Stomach smooth muscle (tissue), 2 donors: ENCODE measurements around the gene PTPRQ.

Source experiments
- H3K27ac ChIP-seq: one replicate; pipeline ENCODE4 v1.7.0; 2013; ENCODE audit warnings: mild to moderate bottlenecking, low read length, inconsistent platforms
- H3K27me3 ChIP-seq, 2 donors: one replicate each; pipeline ENCODE4 v1.7.0; 2013; ENCODE audit warnings: low read length in 2 of 2; ENCODE audit not compliant: insufficient read depth in 2 of 2, control insufficient read depth in 1 of 2
- H3K36me3 ChIP-seq, 2 donors: one replicate each; pipeline ENCODE4 v1.7.0; 2013; ENCODE audit warnings: low read length in 2 of 2; ENCODE audit not compliant: control insufficient read depth in 2 of 2, insufficient read depth in 2 of 2
- H3K4me1 ChIP-seq: one replicate; pipeline ENCODE4 v1.7.0; 2013; ENCODE audit warnings: low read length; ENCODE audit not compliant: control insufficient read depth, insufficient read depth
- H3K4me3 ChIP-seq, 2 donors: one replicate each; pipeline ENCODE4 v1.7.0; 2013; ENCODE audit warnings: low read length in 2 of 2
- H3K9ac ChIP-seq, 2 donors: one replicate each; pipeline ENCODE4 v1.7.0; 2013; ENCODE audit warnings: low read length in 2 of 2, mild to moderate bottlenecking in 1 of 2
- H3K9me3 ChIP-seq, 2 donors: one replicate each; pipeline ENCODE4 v1.7.0; 2013; ENCODE audit warnings: low read length in 2 of 2; ENCODE audit not compliant: control insufficient read depth in 2 of 2
- donor health status: healthy.
- donor health status: Pancreatic carcinoma.

Gene PTPRQ

GRCh38 chr12:80509781-80510556, 65.9 kb downstream of the PTPRQ start:
- H3K27ac ChIP-seq: no peak overlapping the region
- no peaks in the 10 kb centered on the region for H3K4me1 ChIP-seq
- no peaks in the 10 kb centered on the region for H3K9me3 ChIP-seq
- no peaks in the 10 kb centered on the region for H3K36me3 ChIP-seq
- H3K4me3 ChIP-seq: no peak overlapping the region
- H3K27me3 ChIP-seq: no peaks in the 10 kb centered on the region
- no peak overlapping the region for H3K9ac ChIP-seq

- Histone ChIP-seq H3K9ac (no peak overlapping the region), H3K4me1 (no peaks in the 10 kb centered on the region), H3K27ac (no peak overlapping the region), H3K9me3 (no peaks in the 10 kb centered on the region), H3K27me3 (no peaks in the 10 kb centered on the region), H3K4me3 (no peak overlapping the region), H3K36me3 (no peaks in the 10 kb centered on the region)
These were observed 68.7 kb downstream of the PTPRQ start for GRCh38 chr12:80512781-80513180.

GRCh38 chr12:80513211-80513610, 69.2 kb downstream of the PTPRQ start:
- no peaks in the 10 kb centered on the region for H3K36me3 ChIP-seq
- no peak overlapping the region for H3K4me3 ChIP-seq

GRCh38 chr12:80517655-80518054, 73.6 kb downstream of the PTPRQ start:
- H3K27me3 ChIP-seq: no peaks in the 10 kb centered on the region
- no peaks in the 10 kb centered on the region for H3K4me1 ChIP-seq
- H3K9me3 ChIP-seq: no peaks in the 10 kb centered on the region
- no peak overlapping the region for H3K4me3 ChIP-seq
- no peaks in the 10 kb centered on the region for H3K36me3 ChIP-seq
- no peak overlapping the region for H3K27ac ChIP-seq
- no peak overlapping the region for H3K9ac ChIP-seq

More at GRCh38 chr12:80513211-80513610, 69.2 kb downstream of the PTPRQ start:
- no peak overlapping the region for H3K9ac ChIP-seq
- no peaks in the 10 kb centered on the region for H3K9me3 ChIP-seq
- H3K27ac ChIP-seq: no peak overlapping the region
- H3K27me3 ChIP-seq: no peaks in the 10 kb centered on the region
- no peaks in the 10 kb centered on the region for H3K4me1 ChIP-seq

- H3K9ac ChIP-seq: no peak overlapping the region
- no peaks in the 10 kb centered on the region for H3K9me3 ChIP-seq
- H3K27me3 ChIP-seq: no peaks in the 10 kb centered on the region
- no peaks in the 10 kb centered on the region for H3K4me1 ChIP-seq
- H3K4me3 ChIP-seq: no peak overlapping the region
- no peaks in the 10 kb centered on the region for H3K36me3 ChIP-seq
- no peak overlapping the region for H3K27ac ChIP-seq
These were observed 87.6 kb downstream of the PTPRQ start for GRCh38 chr12:80531646-80532045.

GRCh38 chr12:80539029-80539428, 95.0 kb downstream of the PTPRQ start:
- no peak overlapping the region for H3K9ac ChIP-seq
- H3K36me3 ChIP-seq: no peaks in the 10 kb centered on the region

GRCh38 chr12:80549298-80549697, 105.3 kb downstream of the PTPRQ start:
- Histone ChIP-seq H3K27me3 (no peaks in the 10 kb centered on the region), H3K4me3 (no peak overlapping the region), H3K9ac (no peak overlapping the region), H3K4me1 (no peaks in the 10 kb centered on the region), H3K27ac (no peak overlapping the region), H3K36me3 (no peaks in the 10 kb centered on the region), H3K9me3 (no peaks in the 10 kb centered on the region)

More at GRCh38 chr12:80539029-80539428, 95.0 kb downstream of the PTPRQ start:
- Histone ChIP-seq H3K4me3 (no peak overlapping the region), H3K27me3 (no peaks in the 10 kb centered on the region), H3K27ac (no peak overlapping the region), H3K4me1 (no peaks in the 10 kb centered on the region), H3K9me3 (no peaks in the 10 kb centered on the region)

GRCh38 chr12:80551897-80552296, 107.9 kb downstream of the PTPRQ start:
- no peak overlapping the region for H3K9ac ChIP-seq
- H3K27ac ChIP-seq: no peak overlapping the region
- no peaks in the 10 kb centered on the region for H3K36me3 ChIP-seq
- H3K9me3 ChIP-seq: no peaks in the 10 kb centered on the region
- H3K4me3 ChIP-seq: no peak overlapping the region
- H3K27me3 ChIP-seq: no peaks in the 10 kb centered on the region
- no peaks in the 10 kb centered on the region for H3K4me1 ChIP-seq

- no peak overlapping the region for H3K9ac ChIP-seq
- no peaks in the 10 kb centered on the region for H3K9me3 ChIP-seq
- H3K4me1 ChIP-seq: no peaks in the 10 kb centered on the region
- H3K27ac ChIP-seq: no peak overlapping the region
- H3K36me3 ChIP-seq: no peaks in the 10 kb centered on the region
- H3K4me3 ChIP-seq: no peak overlapping the region
- H3K27me3 ChIP-seq: no peaks in the 10 kb centered on the region
These were observed 109.3 kb downstream of the PTPRQ start for GRCh38 chr12:80553316-80553715.

- H3K27me3 ChIP-seq: no peaks in the 10 kb centered on the region
- no peaks in the 10 kb centered on the region for H3K9me3 ChIP-seq
- H3K9ac ChIP-seq: no peak overlapping the region
- H3K27ac ChIP-seq: no peak overlapping the region
- no peaks in the 10 kb centered on the region for H3K4me1 ChIP-seq
- H3K36me3 ChIP-seq: no peaks in the 10 kb centered on the region
- no peak overlapping the region for H3K4me3 ChIP-seq
These were observed 112.5 kb downstream of the PTPRQ start for GRCh38 chr12:80556566-80556965.

- H3K27ac ChIP-seq: no peak overlapping the region
- H3K9ac ChIP-seq: no peak overlapping the region
- H3K27me3 ChIP-seq: no peaks in the 10 kb centered on the region
- H3K9me3 ChIP-seq: no peaks in the 10 kb centered on the region
- H3K36me3 ChIP-seq: no peaks in the 10 kb centered on the region
- H3K4me1 ChIP-seq: no peaks in the 10 kb centered on the region
- no peak overlapping the region for H3K4me3 ChIP-seq
These were observed 115.7 kb downstream of the PTPRQ start for GRCh38 chr12:80559766-80560165.
